Fibroblast of villous mesenchyme (primary cell): ENCODE measurements around the gene COPZ2. TPM values are rescaled to one million over a fixed set of nuclear protein-coding genes. Genes with fewer than 3 reads are reported as not detected.

Source experiments
- DNase-seq: peaks from one replicate; pipeline ENCODE4 v3.0.0-alpha.2; 2010; ENCODE audit warnings: low read depth
- H3K4me3 ChIP-seq: 2 replicates; pipeline ENCODE4 v1.5.1; 2011; ENCODE audit warnings: low read depth, mild to moderate bottlenecking, low read length
- total RNA-seq: library from RNA; depleted of rRNA; stranded (reverse); fragments of >200 nt; gene quantifications from 2 replicates; pipeline ENCODE4 v1.2.3, GENCODE V29; 2012
- TF ChIP-seq, protein P1 (sequence below): IDR thresholded peaks from 2 replicates; pipeline ENCODE4 v1.5.1; 2012; ENCODE audit warnings: low read depth, mild to moderate bottlenecking, low read length; ENCODE audit not compliant: insufficient read depth

COPZ2 gene
- total RNA-seq, 1 donor = 61.3 TPM

DNA sequence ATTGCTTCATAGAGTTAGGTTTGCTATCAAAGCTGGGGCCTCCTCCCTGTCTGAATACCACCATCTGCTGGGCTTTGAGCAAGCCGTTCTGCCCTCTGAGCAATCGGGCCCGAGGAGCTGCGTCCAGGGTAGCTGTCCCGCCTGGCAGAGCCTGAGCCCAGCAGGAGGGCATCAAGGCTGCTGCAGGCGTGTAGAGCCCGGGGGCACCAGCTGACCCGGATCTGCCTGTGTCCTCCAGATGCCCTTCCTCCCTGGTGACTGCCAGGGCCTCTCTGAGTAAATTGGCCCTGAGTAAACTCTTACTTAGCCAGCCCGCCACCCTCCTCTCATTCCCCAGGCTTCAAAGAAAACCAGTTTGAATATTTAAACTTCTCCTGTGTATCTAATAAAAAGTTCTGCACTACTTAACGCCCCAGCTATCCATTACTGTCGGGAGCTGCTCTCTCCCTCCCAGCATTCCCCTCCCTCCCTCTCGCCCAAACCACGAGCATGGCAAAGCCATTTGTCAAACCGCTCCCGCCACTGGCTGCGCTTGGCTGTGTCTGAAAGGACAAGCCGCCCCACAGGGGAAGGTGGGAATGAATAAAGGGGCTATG is 50.3 kb downstream of the COPZ2 start:
- no peak for DNase-seq
- TF ChIP-seq, protein P1, sequence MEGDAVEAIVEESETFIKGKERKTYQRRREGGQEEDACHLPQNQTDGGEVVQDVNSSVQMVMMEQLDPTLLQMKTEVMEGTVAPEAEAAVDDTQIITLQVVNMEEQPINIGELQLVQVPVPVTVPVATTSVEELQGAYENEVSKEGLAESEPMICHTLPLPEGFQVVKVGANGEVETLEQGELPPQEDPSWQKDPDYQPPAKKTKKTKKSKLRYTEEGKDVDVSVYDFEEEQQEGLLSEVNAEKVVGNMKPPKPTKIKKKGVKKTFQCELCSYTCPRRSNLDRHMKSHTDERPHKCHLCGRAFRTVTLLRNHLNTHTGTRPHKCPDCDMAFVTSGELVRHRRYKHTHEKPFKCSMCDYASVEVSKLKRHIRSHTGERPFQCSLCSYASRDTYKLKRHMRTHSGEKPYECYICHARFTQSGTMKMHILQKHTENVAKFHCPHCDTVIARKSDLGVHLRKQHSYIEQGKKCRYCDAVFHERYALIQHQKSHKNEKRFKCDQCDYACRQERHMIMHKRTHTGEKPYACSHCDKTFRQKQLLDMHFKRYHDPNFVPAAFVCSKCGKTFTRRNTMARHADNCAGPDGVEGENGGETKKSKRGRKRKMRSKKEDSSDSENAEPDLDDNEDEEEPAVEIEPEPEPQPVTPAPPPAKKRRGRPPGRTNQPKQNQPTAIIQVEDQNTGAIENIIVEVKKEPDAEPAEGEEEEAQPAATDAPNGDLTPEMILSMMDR = no peak

DNA sequence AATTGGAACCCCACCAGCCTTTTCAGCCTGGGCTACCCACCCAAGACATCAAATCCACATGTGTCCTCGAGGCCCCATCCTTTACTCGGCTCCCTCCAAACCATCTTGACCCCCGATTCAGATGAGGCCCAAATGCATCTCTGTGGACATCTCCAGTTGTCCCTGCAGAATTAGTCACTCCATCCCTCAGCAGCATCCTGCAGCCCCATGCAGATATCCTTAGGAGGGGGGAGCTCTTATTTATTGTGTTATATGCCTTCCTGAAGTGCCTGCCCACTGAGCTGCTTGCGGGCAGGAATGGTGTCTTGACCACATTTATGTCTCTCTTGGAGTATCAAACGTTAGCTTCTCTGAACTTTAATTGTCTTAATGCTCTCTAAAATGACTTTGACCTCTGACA is 51.1 kb downstream of the COPZ2 start:
- no peak overlapping the region for H3K4me3 ChIP-seq
- DNase-seq = no peak
- TF ChIP-seq, protein P1 = no peak

More for the DNA sequence above, 50.3 kb downstream of the COPZ2 start:
- no peak overlapping the region for H3K4me3 ChIP-seq

DNA sequence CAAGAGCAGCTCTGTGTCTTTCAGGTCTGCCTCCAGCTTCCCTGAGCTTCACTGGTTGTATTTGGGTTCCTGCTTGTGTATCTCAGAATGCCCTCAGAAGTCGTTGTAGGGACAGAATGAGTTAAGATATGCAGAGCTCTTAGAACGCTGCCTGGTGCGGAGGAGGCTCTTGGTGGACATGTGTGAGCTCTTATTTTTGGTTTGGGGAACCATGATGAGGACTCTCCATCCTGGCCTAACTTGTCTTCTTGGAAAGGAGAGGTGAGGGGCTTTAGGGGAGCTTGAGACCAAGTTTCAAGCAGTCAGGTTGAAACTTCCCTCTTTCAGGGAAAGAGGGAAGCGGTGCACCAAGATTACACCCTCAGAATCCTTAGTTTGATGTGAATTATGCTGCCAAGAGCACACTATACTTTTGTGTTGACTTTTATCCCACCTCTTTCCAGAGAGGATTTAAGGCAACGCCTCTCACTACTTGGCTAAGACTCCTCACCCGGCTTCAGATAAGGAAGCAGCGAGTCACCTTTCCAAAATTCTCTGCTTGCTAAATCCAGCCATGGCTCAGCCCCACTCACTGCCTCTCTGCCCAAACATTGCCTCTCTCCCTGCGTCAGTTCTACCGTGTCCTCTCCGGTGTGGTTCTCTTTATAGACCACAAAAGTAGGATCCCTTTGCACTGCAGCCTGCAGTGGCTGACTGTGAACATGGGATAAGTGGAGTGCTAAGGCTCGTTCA is 53.9 kb downstream of the COPZ2 start:
- H3K4me3 ChIP-seq = no peak overlapping the region
- DNase-seq = no peak

DNA sequence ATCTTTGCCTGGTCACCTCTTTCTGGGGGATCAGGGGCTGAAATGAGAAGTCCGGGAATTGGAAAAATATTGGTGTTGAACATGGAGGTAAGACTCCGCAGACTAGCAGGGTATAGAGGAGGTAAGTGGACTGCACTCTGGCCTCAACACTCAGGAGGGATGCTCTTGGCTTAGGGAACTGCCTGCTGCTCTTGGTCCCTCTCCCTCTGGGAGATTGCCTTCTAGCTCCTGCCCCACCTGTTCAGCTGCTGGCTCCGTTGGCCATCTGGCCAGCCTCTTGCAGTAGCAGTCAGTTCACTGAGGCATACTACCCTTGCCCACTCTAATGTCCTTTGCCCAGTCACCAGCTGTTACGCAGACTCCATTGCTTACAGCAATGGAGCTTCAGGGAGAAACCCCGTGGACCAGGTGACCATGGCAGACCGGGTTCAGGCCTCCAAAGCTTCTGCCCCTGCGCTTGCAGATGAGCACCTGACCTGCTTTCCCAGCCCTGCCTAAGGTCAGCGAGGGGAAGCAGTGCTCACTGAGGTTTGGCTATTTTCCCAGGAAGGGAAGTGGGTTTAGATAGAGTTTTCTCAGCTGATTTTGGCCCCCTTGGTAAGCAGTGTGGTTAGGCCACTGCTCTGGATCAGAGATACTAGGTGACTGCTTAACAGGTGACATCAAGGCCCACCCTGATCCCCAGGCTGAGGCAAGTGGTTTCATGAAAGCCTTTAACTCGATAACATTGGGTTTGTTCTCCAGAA is 54.8 kb downstream of the COPZ2 start:
- TF ChIP-seq, protein P1 = no peak
- H3K4me3 ChIP-seq = no peak overlapping the region
- DNase-seq = no peak

More for the DNA sequence above, 53.9 kb downstream of the COPZ2 start:
- TF ChIP-seq, protein P1 = no peak

DNA sequence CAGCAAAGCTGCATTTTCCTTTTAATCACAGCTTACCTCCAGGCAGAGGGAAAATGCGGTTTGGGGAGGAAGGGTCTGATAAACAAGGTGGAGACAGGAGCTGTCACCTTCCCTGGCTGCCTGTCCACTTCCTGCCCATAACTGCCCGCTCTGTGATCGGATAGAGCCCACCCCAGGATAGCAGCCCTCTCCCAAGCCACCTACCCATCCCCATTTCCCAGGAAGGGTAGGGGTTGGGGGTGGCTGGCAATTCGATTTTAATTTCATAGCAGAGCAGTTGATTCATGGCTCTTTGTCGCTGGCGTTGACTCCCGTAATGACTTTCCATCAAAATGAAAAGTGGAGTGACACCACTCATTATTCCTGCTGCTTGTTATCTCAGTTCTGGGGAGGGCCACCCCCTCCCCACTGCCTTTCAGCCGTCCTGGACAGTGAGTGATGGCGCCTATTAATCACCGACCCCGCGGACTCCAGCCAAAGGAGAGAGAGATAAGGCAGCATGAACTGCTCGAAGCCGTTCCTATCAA is 55.4 kb downstream of the COPZ2 start:
- TF ChIP-seq, protein P1 = no peak
- DNase-seq = no peak
- no peak overlapping the region for H3K4me3 ChIP-seq

DNA sequence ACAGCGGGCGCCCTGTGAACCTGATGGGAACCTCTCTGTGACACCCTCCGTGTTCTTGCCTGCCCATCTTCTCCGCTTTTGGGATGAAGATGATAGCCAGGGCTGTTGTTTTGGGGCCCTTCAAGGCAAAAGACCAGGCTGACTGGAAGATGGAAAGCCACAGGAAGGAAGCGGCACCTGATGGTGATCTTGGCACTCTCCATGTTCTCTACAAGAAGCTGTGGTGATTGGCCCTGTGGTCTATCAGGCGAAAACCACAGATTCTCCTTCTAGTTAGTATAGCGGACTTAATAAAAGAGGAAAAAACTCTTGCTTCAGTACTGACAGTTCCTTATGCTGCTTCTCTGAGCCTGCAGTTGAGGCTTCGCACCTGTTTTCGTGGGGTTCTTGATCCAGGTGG is 56.1 kb downstream of the COPZ2 start:
- TF ChIP-seq, protein P1 = no peak
- DNase-seq = no peak

More for the DNA sequence above, 56.1 kb downstream of the COPZ2 start:
- no peak overlapping the region for H3K4me3 ChIP-seq
